ENCODE measurements around the gene MAGEF1.
A peak's percentile ranks its signal among the peaks of the same experiment; 100 is the strongest.

Gene MAGEF1

GRCh38 chr3:184712248-184713039 lies 580 bp upstream of the MAGEF1 start:
- Histone ChIP-seq H3K4me3 (peak overlapping the region; percentile 78), H3K9ac (peak overlapping the region; percentile 82), H3K36me3 (0 out of 2 replicates have a peak, but pooled peaks cover 4% of the 10 kb centered on the region), H3K4me2 (peak overlapping the region; percentile 95), H4K20me1 (no peaks in the 10 kb centered on the region), H3K27ac (peak overlapping the region; percentile 91), H3K27me3 (no peaks in the 10 kb centered on the region), H3K4me1 (peaks cover 40% of the 10 kb centered on the region), H3K9me3 (peaks cover 13% of the 10 kb centered on the region; the same call in 1 of the 2 replicates)
- TF ChIP-seq Cebpa-rat (IDR thresholded peaks at IDR 0.05): no peak

- Histone ChIP-seq H3K4me3 (peak overlapping the region; percentile 78), H3K9me3 (peaks cover 27% of the 10 kb centered on the region), H3K27ac (peak overlapping the region; percentile 91), H3K27me3 (no peaks in the 10 kb centered on the region), H3K4me2 (peak overlapping the region; percentile 95), H3K9ac (peak overlapping the region; percentile 82), H3K4me1 (peaks cover 31% of the 10 kb centered on the region), H3K36me3 (0 out of 2 replicates have a peak, but pooled peaks cover 12% of the 10 kb centered on the region), H4K20me1 (no peaks in the 10 kb centered on the region)
- no peak for TF ChIP-seq Cebpa-rat (IDR thresholded peaks at IDR 0.05)
Measured at GRCh38 chr3:184710870-184711492, 883 bp downstream of the MAGEF1 start.

DNA sequence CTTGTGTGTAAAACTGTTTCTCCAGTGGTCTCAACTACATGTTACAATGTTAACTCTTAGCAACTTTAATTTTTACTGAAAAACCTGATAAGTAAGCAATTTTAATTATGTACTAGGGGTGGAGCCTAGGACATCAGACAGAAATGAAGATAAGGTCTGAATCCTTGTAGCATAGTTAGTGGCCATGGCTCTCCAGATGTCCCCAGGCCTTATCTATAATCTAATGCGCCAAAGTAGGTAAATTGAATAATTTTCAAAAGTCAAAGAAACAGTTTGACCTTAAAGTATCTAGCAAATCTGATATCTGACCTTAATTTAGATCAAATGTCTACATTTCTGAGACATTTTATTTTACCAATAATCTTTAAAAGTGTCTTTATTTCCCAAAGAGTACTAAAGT lies 8.2 kb downstream of the MAGEF1 start:
- Histone ChIP-seq H3K9ac (no peak overlapping the region), H3K4me2 (no peak overlapping the region), H3K9me3 (peaks cover 30% of the 10 kb centered on the region), H3K27ac (no peak overlapping the region), H3K27me3 (no peaks in the 10 kb centered on the region), H3K4me1 (no peaks in the 10 kb centered on the region), H3K36me3 (0 out of 2 replicates have a peak, but pooled peaks cover 12% of the 10 kb centered on the region), H3K4me3 (no peak overlapping the region), H4K20me1 (no peaks in the 10 kb centered on the region)
- no peak for TF ChIP-seq Cebpa-rat (IDR thresholded peaks at IDR 0.05)

DNA sequence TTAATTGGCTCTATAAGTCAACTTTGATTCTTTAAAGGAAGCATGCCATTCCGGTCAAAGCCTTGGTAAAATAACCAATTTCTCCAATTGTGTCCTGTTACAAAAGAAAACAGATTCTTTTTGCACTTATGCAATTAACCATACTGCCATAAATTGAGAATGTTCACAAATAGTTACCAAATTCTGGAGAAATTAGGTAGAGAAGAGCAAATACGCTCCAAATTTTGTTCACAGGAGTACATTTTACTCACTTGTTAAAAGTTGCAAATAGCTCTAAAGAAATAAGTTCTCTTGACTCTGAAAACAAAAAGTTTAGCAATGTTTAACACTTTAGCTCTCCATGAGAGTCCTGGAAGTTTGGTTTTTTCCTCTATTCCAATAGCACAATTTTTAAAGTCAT lies 11.1 kb downstream of the MAGEF1 start:
- H4K20me1 ChIP-seq: no peaks in the 10 kb centered on the region
- no peaks in the 10 kb centered on the region for H3K36me3 ChIP-seq
- H3K9ac ChIP-seq: no peak overlapping the region
- H3K4me1 ChIP-seq: no peaks in the 10 kb centered on the region
- H3K9me3 ChIP-seq: peaks cover 11% of the 10 kb centered on the region
- H3K4me2 ChIP-seq: no peak overlapping the region
- TF ChIP-seq Cebpa-rat (IDR thresholded peaks at IDR 0.05): no peak
- H3K27ac ChIP-seq: no peak overlapping the region
- H3K4me3 ChIP-seq: no peak overlapping the region
- H3K27me3 ChIP-seq: no peaks in the 10 kb centered on the region

DNA sequence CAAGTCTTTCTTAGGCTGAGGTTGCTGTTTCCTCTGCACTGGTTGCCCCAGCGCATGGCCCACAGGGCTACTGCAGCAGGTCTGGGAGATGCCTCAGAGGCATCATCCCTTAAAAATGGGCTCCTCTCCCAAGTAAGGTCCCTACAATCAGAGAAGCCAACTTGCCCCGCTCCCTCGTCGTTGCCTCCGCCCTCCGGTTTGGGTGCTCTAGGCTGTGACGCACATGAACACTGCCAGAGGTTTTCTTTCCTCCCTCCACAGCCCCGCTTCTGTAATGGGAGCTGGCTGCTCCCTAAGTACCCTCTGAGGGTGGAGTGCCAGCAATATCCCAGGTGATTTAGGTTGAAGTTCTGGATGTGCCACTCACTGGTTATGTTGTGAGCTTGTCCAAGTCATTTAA lies 14.0 kb downstream of the MAGEF1 start:
- Histone ChIP-seq H3K4me3 (no peak overlapping the region), H3K36me3 (no peaks in the 10 kb centered on the region), H3K4me1 (peaks cover 24% of the 10 kb centered on the region), H3K27ac (no peak overlapping the region), H3K27me3 (no peaks in the 10 kb centered on the region), H4K20me1 (no peaks in the 10 kb centered on the region), H3K4me2 (no peak overlapping the region), H3K9me3 (peaks cover 11% of the 10 kb centered on the region), H3K9ac (no peak overlapping the region)
- no peak for TF ChIP-seq Cebpa-rat (IDR thresholded peaks at IDR 0.05)

DNA sequence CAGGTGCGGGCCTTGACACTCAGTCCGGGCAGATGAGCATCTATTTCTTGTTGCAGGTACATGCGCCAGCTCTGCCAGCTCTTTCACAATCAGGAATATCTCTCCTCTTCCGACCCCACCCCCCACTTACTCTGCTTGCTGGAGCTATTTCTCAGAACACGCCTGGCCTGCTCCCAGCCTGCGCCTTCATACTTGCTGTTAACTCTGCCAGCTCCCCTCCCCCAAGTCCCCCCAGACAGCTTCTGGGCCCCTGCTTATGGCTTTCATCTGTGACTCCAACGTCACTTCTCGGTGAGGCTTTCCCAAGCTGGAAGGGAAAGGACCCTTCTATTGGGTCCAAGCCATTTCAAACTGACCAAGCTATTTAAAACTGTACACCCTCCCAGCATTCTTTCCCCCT lies 15.2 kb downstream of the MAGEF1 start:
- no peaks in the 10 kb centered on the region for H3K27me3 ChIP-seq
- no peak overlapping the region for H3K27ac ChIP-seq
- no peak overlapping the region for H3K4me2 ChIP-seq

DNA sequence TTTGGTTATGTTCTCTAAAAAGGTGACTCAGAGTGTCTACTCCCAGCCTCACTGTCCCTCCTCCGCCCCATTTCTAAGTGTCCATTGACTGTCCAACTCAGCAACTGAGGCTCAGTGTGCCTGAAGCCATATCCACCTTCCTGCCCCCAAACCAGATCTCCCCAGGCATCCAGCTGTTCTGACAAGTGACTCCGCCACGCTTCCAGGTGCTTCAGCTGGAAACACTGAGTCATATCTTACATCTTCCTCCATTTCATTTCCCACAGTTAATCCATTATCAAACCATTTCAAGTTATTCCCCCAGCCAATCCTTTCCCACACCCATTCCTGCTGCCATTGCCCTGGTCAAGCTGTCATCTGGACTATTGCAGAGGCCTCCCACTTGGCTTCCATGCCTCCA lies 17.1 kb downstream of the MAGEF1 start:
- TF ChIP-seq Cebpa-rat (IDR thresholded peaks at IDR 0.05): no peak
- peak overlapping the region; percentile 99 for H3K4me2 ChIP-seq
- H3K9me3 ChIP-seq: no peaks in the 10 kb centered on the region
- no peaks in the 10 kb centered on the region for H3K36me3 ChIP-seq
- H3K4me1 ChIP-seq: peaks cover 55% of the 10 kb centered on the region
- H4K20me1 ChIP-seq: no peaks in the 10 kb centered on the region
- no peak overlapping the region for H3K27ac ChIP-seq
- no peak overlapping the region for H3K4me3 ChIP-seq
- H3K27me3 ChIP-seq: no peaks in the 10 kb centered on the region
- no peak overlapping the region for H3K9ac ChIP-seq

More for the DNA sequence above, 15.2 kb downstream of the MAGEF1 start:
- Histone ChIP-seq H3K4me1 (peaks cover 35% of the 10 kb centered on the region), H3K9ac (no peak overlapping the region), H3K4me3 (no peak overlapping the region), H3K9me3 (peaks cover 11% of the 10 kb centered on the region), H3K36me3 (no peaks in the 10 kb centered on the region), H4K20me1 (no peaks in the 10 kb centered on the region)
- TF ChIP-seq Cebpa-rat (IDR thresholded peaks at IDR 0.05): no peak

DNA sequence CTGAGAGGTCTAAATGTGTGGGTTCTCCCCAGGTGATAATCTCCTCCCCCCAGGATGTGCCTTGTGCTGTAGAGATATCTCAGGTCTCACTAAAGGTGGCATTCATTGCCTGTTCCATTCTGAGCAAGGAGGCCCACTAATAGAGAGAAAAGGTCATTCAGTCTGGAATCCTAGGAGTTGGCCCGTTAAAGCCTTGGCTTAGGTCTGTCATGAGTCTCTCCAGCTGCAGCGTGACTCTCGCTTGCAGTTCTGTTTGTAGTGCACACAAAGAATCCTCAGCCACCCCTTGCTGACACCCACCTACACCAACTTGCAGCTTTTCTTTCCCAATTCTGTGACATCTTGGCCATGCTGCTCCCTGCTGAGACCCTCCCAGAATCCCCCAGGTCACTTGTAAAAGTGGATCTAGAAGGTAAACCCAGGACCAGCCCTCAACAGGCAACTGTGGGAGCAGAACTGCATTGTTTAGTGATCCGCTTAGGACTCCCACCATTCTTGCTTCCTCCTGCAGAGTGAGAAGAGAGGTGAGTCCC lies 17.7 kb downstream of the MAGEF1 start:
- H3K4me2 ChIP-seq: peak overlapping the region; percentile 99
- no peak for TF ChIP-seq Cebpa-rat (IDR thresholded peaks at IDR 0.05)
- no peak overlapping the region for H3K4me3 ChIP-seq
- H3K27me3 ChIP-seq: no peaks in the 10 kb centered on the region
- no peak overlapping the region for H3K9ac ChIP-seq
- peaks cover 60% of the 10 kb centered on the region for H3K4me1 ChIP-seq
- H3K9me3 ChIP-seq: no peaks in the 10 kb centered on the region
- peak overlapping the region; percentile 92; the same call in 1 of the 2 replicates for H3K27ac ChIP-seq
- H4K20me1 ChIP-seq: no peaks in the 10 kb centered on the region
- no peaks in the 10 kb centered on the region for H3K36me3 ChIP-seq

DNA sequence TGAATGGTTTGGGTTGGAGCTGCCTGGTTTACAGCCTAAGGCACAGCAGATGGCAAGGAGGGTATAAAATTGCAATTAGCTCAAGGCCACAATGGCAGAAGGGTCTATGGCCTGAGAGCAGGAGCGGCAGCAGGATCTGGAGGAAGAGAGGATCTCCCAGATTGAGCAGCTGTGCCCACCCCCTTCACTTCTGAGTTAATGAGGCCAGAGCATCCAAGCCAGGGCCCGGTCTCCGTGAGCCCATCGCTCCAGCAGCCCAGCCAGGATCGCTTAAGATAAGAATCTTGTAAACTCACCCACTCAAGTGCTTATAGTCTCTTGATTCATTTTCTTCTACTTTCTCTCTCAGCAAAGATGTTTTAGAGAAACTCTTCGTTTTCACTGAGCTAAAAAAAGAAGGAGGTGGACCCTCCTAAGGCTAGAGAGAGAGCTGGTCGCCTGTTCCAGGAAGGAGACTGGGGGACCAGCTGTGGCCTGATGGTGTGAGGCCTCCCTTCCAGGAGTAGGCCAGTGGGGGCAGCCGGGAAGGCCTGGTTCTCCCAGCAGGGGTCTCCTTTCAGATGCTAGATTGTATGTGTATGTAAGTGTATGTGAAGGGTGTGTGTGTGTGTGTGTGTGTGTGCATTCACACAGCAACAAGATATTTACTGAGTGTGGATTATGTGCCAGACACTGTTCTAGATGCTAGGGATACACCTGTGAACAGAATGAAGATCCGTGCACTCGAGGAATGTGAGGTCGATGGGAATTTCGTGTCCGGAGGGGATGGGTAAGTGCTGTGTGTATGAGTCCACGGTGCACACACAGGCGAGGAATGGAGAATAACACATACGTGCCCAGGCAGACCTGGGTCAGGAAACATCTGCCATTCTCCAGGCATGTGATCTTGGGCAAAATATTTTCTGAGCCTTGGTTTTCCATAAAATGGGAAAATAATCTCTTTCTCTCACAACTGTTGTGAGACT lies 18.6 kb downstream of the MAGEF1 start:
- Histone ChIP-seq H4K20me1 (no peaks in the 10 kb centered on the region), H3K4me3 (no peak overlapping the region), H3K4me1 (peaks cover 70% of the 10 kb centered on the region), H3K27ac (peak overlapping the region; percentile 92), H3K36me3 (no peaks in the 10 kb centered on the region), H3K9ac (peak overlapping the region; percentile 77; the same call in 1 of the 2 replicates), H3K9me3 (no peaks in the 10 kb centered on the region), H3K4me2 (peak overlapping the region; percentile 99), H3K27me3 (no peaks in the 10 kb centered on the region)
- TF ChIP-seq Cebpa-rat (IDR thresholded peaks at IDR 0.05): no peak

Data from BLaER1 (cell line).